ENCODE results near the gene KRT36. TPM values are rescaled to one million over a fixed set of nuclear protein-coding genes. Genes with fewer than 3 reads are reported as not detected.

The KRT36 gene
- total RNA-seq, 1 donor from 2014 or later, result not detected

- Mint-ChIP-seq H3K9me3 (peaks cover 14% of the 10 kb centered on the region), H3K36me3 (peaks cover 6% of the 10 kb centered on the region), H3K27ac (no peak overlapping the region), H3K4me1 (peaks cover 5% of the 10 kb centered on the region), H3K4me3 (no peak overlapping the region), H3K27me3 (ENCODE audit: low read depth) (no peaks in the 10 kb centered on the region)
- no peak for DNase-seq (ENCODE audit: low spot score in 2 of 2, unreplicated experiment in 2 of 2)
- TF ChIP-seq CTCF (IDR thresholded peaks at IDR 0.05; ENCODE audit: unreplicated experiment), result no peak
Measured at GRCh38 chr17:41449008-41449407, 40.7 kb downstream of the KRT36 start.

- Mint-ChIP-seq H3K36me3 (peaks cover 6% of the 10 kb centered on the region), H3K27me3 (ENCODE audit: low read depth) (no peaks in the 10 kb centered on the region), H3K9me3 (peaks cover 14% of the 10 kb centered on the region), H3K27ac (no peak overlapping the region), H3K4me3 (no peak overlapping the region), H3K4me1 (peaks cover 5% of the 10 kb centered on the region)
- DNase-seq (ENCODE audit: low spot score in 2 of 2, unreplicated experiment in 2 of 2), result no peak
- TF ChIP-seq CTCF (IDR thresholded peaks at IDR 0.05; ENCODE audit: unreplicated experiment), result no peak
Measured at GRCh38 chr17:41448506-41448905, 41.2 kb downstream of the KRT36 start.

- no peak for DNase-seq (ENCODE audit: low spot score in 2 of 2, unreplicated experiment in 2 of 2)
- Mint-ChIP-seq H3K27me3 (ENCODE audit: low read depth) (no peaks in the 10 kb centered on the region), H3K4me3 (no peak overlapping the region), H3K27ac (peak overlapping the region; percentile 15), H3K36me3 (peaks cover 3% of the 10 kb centered on the region), H3K4me1 (peaks cover 5% of the 10 kb centered on the region), H3K9me3 (peaks cover 14% of the 10 kb centered on the region)
- no peak for TF ChIP-seq CTCF (IDR thresholded peaks at IDR 0.05; ENCODE audit: unreplicated experiment)
Measured at GRCh38 chr17:41446806-41447205, 42.9 kb downstream of the KRT36 start.

GRCh38 chr17:41444640-41445039 lies 45.1 kb downstream of the KRT36 start:
- Mint-ChIP-seq H3K4me3 (no peak overlapping the region), H3K36me3 (no peaks in the 10 kb centered on the region), H3K4me1 (peaks cover 5% of the 10 kb centered on the region), H3K27ac (no peak overlapping the region), H3K27me3 (ENCODE audit: low read depth) (no peaks in the 10 kb centered on the region), H3K9me3 (no peaks in the 10 kb centered on the region)
- DNase-seq (ENCODE audit: low spot score in 2 of 2, unreplicated experiment in 2 of 2), result no peak
- TF ChIP-seq CTCF (IDR thresholded peaks at IDR 0.05; ENCODE audit: unreplicated experiment), result no peak

- no peaks in the 10 kb centered on the region for H3K27me3 Mint-ChIP-seq (ENCODE audit: low read depth)
Measured at GRCh38 chr17:41444186-41444585, 45.5 kb downstream of the KRT36 start.

More at GRCh38 chr17:41444186-41444585, 45.5 kb downstream of the KRT36 start:
- H3K36me3 Mint-ChIP-seq, result no peaks in the 10 kb centered on the region
- no peak for DNase-seq (ENCODE audit: low spot score in 2 of 2, unreplicated experiment in 2 of 2)
- TF ChIP-seq CTCF (IDR thresholded peaks at IDR 0.05; ENCODE audit: unreplicated experiment), result no peak
- no peaks in the 10 kb centered on the region for H3K9me3 Mint-ChIP-seq
- no peak overlapping the region for H3K4me3 Mint-ChIP-seq
- peaks cover 5% of the 10 kb centered on the region for H3K4me1 Mint-ChIP-seq
- H3K27ac Mint-ChIP-seq, result peak overlapping the region; percentile 73

Data from mesothelial cell of epicardium (in vitro differentiated cells).